GM19328 (cell line): ENCODE measurements around the gene MAVS.
A peak's percentile ranks its signal among the peaks of the same experiment; 100 is the strongest.

Source experiments
- ATAC-seq: cut with Tn5 transposase; IDR thresholded peaks from one replicate; pipeline ENCODE4 v1.9.1; 2021; ENCODE audit warnings: mild to moderate bottlenecking, moderate library complexity; ENCODE audit not compliant: unreplicated experiment

Gene MAVS

GRCh38 chr20:3846740-3847428 lies at the start of gene MAVS:
MAVS (plus strand) TSS chr20:3846834; CDS start chr20:3854625, 7,791 bp downstream.
- peak; percentile 90 for ATAC-seq

GRCh38 chr20:3797226-3797545 lies 49.4 kb upstream of the MAVS start:
- ATAC-seq = no peak

- no peak for ATAC-seq
These were observed 48.9 kb upstream of the MAVS start for GRCh38 chr20:3797592-3798372.

- no peak for ATAC-seq
These were observed 48.3 kb upstream of the MAVS start for GRCh38 chr20:3798373-3798768.

GRCh38 chr20:3798908-3799248 lies 47.8 kb upstream of the MAVS start:
- no peak for ATAC-seq

GRCh38 chr20:3800256-3800877 lies 46.3 kb upstream of the MAVS start:
- no peak for ATAC-seq

- no peak for ATAC-seq
These were observed 45.8 kb upstream of the MAVS start for GRCh38 chr20:3800878-3801260.

GRCh38 chr20:3801299-3801698 lies 45.3 kb upstream of the MAVS start:
- ATAC-seq = no peak

- ATAC-seq = no peak
These were observed 44.8 kb upstream of the MAVS start for GRCh38 chr20:3801846-3802245.

GRCh38 chr20:3802524-3803239 lies 44.0 kb upstream of the MAVS start:
- no peak for ATAC-seq

GRCh38 chr20:3803289-3803688 lies 43.3 kb upstream of the MAVS start:
- ATAC-seq = no peak

- ATAC-seq = no peak
These were observed 42.8 kb upstream of the MAVS start for GRCh38 chr20:3803854-3804253.

- no peak for ATAC-seq
These were observed 42.3 kb upstream of the MAVS start for GRCh38 chr20:3804254-3804751.

GRCh38 chr20:3804781-3805180 lies 41.9 kb upstream of the MAVS start:
- no peak for ATAC-seq

GRCh38 chr20:3808544-3808943 lies 38.1 kb upstream of the MAVS start:
- no peak for ATAC-seq

- no peak for ATAC-seq
These were observed 35.0 kb upstream of the MAVS start for GRCh38 chr20:3811467-3812258.

- ATAC-seq = no peak
These were observed 34.4 kb upstream of the MAVS start for GRCh38 chr20:3812259-3812681.

- ATAC-seq = no peak
These were observed 33.4 kb upstream of the MAVS start for GRCh38 chr20:3812975-3813847.

- no peak for ATAC-seq
These were observed 32.6 kb upstream of the MAVS start for GRCh38 chr20:3813848-3814581.
